PC-3 (cell line): ENCODE data around the gene ADAM15. TPM values are rescaled to one million over a fixed set of nuclear protein-coding genes. Genes with fewer than 3 reads are reported as not detected.

Source experiments
- ATAC-seq: fragments of 200-7000 bp; cut with Tn5 transposase; 2 replicates; pipeline ENCODE4 v1.9.1; 2020; ENCODE audit warnings: mild to moderate bottlenecking, moderate library complexity
- BruUV-seq: library from RNA; stranded (reverse); fragments of 400-500 nt; replicated peaks from 2 replicates; lab custom pipeline; 2021; lab: Mats Ljungman, UMichigan
- CTCF ChIA-PET: fragments of 300-600 bp; sonication (Branson Sonifier 250); formaldehyde crosslinking; loops from one replicate; lab custom pipeline; 2022; ENCODE audit warnings: antibody characterized with exemption; lab: Charles Lee
- POLR2A ChIA-PET: fragments of 300-600 bp; sonication (Branson Sonifier 250); formaldehyde crosslinking; loops from one replicate; lab custom pipeline; 2022; ENCODE audit warnings: antibody characterized with exemption; ENCODE audit not compliant: unreplicated experiment; lab: Charles Lee
- DNase-seq: peaks from one replicate; pipeline ENCODE4 v3.0.0-alpha.2; 2015
- H2AFZ ChIP-seq: fragments of 300-600 bp; sonication (generic); 2 replicates; pipeline ENCODE4 v1.6.0; 2016; ENCODE audit warnings: antibody characterized with exemption, low read length
- H3F3A ChIP-seq: fragments of 300-600 bp; sonication (generic); one replicate; pipeline ENCODE4 v1.6.0; 2017; ENCODE audit warnings: antibody characterized with exemption, low read length, control low read depth, mild to moderate bottlenecking; ENCODE audit not compliant: unreplicated experiment
- H3K27ac ChIP-seq: fragments of 300-600 bp; sonication (generic); 2 replicates; pipeline ENCODE4 v1.5.1; 2016; ENCODE audit warnings: mild to moderate bottlenecking, low read length
- H3K27me3 ChIP-seq: fragments of 300-600 bp; sonication (generic); 2 replicates; pipeline ENCODE4 v1.6.1; 2016; ENCODE audit warnings: low read length, mixed read lengths
- H3K36me3 ChIP-seq: fragments of 300-600 bp; sonication (generic); 2 replicates; pipeline ENCODE4 v1.6.1; 2016; ENCODE audit warnings: low read depth, mixed run types, low read length, mixed read lengths
- H3K4me1 ChIP-seq: fragments of 300-600 bp; sonication (generic); 2 replicates; pipeline ENCODE4 v1.5.1; 2016; ENCODE audit warnings: low read length; ENCODE audit not compliant: insufficient read depth
- H3K4me2 ChIP-seq: fragments of 300-600 bp; sonication (generic); 2 replicates; pipeline ENCODE4 v1.6.0; 2016; ENCODE audit warnings: low read length
- H3K4me3 ChIP-seq: fragments of 300-600 bp; sonication (generic); 2 replicates; pipeline ENCODE4 v1.5.1; 2016; ENCODE audit warnings: mild to moderate bottlenecking, low read length, mixed read lengths
- H3K79me2 ChIP-seq: fragments of 300-600 bp; sonication (generic); 2 replicates; pipeline ENCODE4 v1.6.1; 2017; ENCODE audit warnings: low read length, mixed read lengths
- H3K9ac ChIP-seq: fragments of 300-600 bp; sonication (generic); 2 replicates; pipeline ENCODE4 v1.6.0; 2016; ENCODE audit warnings: mild to moderate bottlenecking, low read length
- H3K9me2 ChIP-seq: fragments of 300-600 bp; sonication (generic); replicated peaks from 2 replicates; pipeline ENCODE4 v1.6.1; 2016; ENCODE audit warnings: mixed run types, low read length, mixed read lengths
- H3K9me3 ChIP-seq: fragments of 300-600 bp; sonication (generic); 2 replicates; pipeline ENCODE4 v1.6.1; 2016; ENCODE audit warnings: low read length, mixed read lengths
- H4K20me1 ChIP-seq: fragments of 300-600 bp; sonication (generic); 2 replicates; pipeline ENCODE4 v1.6.1; 2016; ENCODE audit warnings: low read length, mixed read lengths
- CTCF ChIP-seq: fragments of 300-600 bp; sonication (generic); conservative IDR thresholded peaks from 2 replicates; pipeline ENCODE4 v1.5.1; 2017; ENCODE audit warnings: antibody characterized with exemption, low read depth, mild to moderate bottlenecking, low read length
- EZH2 ChIP-seq: fragments of 300-600 bp; sonication (generic); IDR thresholded peaks from one replicate; pipeline ENCODE4 v1.6.1; 2017; ENCODE audit warnings: antibody characterized with exemption, mild to moderate bottlenecking, low read length; ENCODE audit not compliant: unreplicated experiment
- EZH2phosphoT487 ChIP-seq: fragments of 300-600 bp; sonication (generic); IDR thresholded peaks from 2 replicates; pipeline ENCODE4 v1.6.1; 2018; ENCODE audit warnings: mild to moderate bottlenecking, antibody characterized with exemption, low read length, borderline replicate concordance
- intact Hi-C: fragments of 100-400 bp; cut with micrococcal nuclease; formaldehyde crosslinking; loops from 2 replicates; pipeline ENCODE4 v1.9.0; 2023
- total RNA-seq: library from RNA; depleted of rRNA; stranded (reverse); fragments of >200 nt; gene quantifications from 2 replicates; pipeline ENCODE4 v1.2.3, GENCODE V29; 2014

The ADAM15 gene
- total RNA-seq, 1 experiment from 2014 or later: 334 TPM

- ChIA-PET POLR2A (no interaction called here), CTCF (no interaction called here)
- Histone ChIP-seq H3K36me3 (no peaks in the 10 kb centered on the region), H3K27ac (no peak overlapping the region), H3K4me2 (no peak overlapping the region), H3K9me2 (no peaks in the 10 kb centered on the region), H3K9me3 (no peaks in the 10 kb centered on the region), H3K4me3 (no peak overlapping the region), H3K27me3 (no peaks in the 10 kb centered on the region), H2AFZ (no peak overlapping the region), H3K9ac (no peak overlapping the region), H3K79me2 (peaks cover 7% of the 10 kb centered on the region), H3K4me1 (peaks cover 16% of the 10 kb centered on the region), H3F3A (no peaks in the 10 kb centered on the region), H4K20me1 (no peaks in the 10 kb centered on the region)
- BruUV-seq: no TSS peak
- no peak for TF ChIP-seq CTCF
- TF ChIP-seq EZH2: no peak
- TF ChIP-seq EZH2phosphoT487: no peak
- ATAC-seq: no peak
- intact Hi-C loops: no loop called here
- DNase-seq: no peak
Measured at GRCh38 chr1:155069551-155070157, 18.5 kb downstream of the ADAM15 start.

- Histone ChIP-seq H3K9me3 (no peaks in the 10 kb centered on the region), H3K79me2 (peaks cover 1% of the 10 kb centered on the region), H4K20me1 (no peaks in the 10 kb centered on the region), H3K4me3 (peak overlapping the region; percentile 56), H3K4me2 (peak overlapping the region; percentile 81), H3K27ac (no peak overlapping the region), H2AFZ (peak overlapping the region; percentile 81), H3K36me3 (no peaks in the 10 kb centered on the region), H3K9me2 (no peaks in the 10 kb centered on the region), H3K27me3 (no peaks in the 10 kb centered on the region), H3F3A (no peaks in the 10 kb centered on the region), H3K9ac (peak overlapping the region; percentile 43; the same call in 1 of the 2 replicates), H3K4me1 (peaks cover 11% of the 10 kb centered on the region; the same call in 1 of the 2 replicates)
- DNase-seq: no peak
- TF ChIP-seq EZH2 (no peak), CTCF (no peak), EZH2phosphoT487 (no peak)
- BruUV-seq: no TSS peak
- ATAC-seq: no peak
- ChIA-PET POLR2A (no interaction called here), CTCF (interaction anchor here (0.5 to 1.0 kb wide), 4 partner anchors 8 to 19 kb away, joined by 3 to 10 read pairs (median 8); partner anchors contain the start of gene ADAM15)
- intact Hi-C loops: no loop called here
Measured at GRCh38 chr1:155070158-155070621, 19.1 kb downstream of the ADAM15 start.
